Activated naive CD8-positive, alpha-beta T cell treated with anti-CD3 and anti-CD28 coated beads, Interleukin-2, amount 50 U/mL, for 16 hours (primary cell): Measurements from ENCODE around the gene SLC37A1.

Source experiments
- DNase-seq: peaks from one replicate; pipeline ENCODE4 v3.0.0-alpha.2; 2020; ENCODE audit warnings: low read depth, low spot score

SLC37A1 gene

DNA sequence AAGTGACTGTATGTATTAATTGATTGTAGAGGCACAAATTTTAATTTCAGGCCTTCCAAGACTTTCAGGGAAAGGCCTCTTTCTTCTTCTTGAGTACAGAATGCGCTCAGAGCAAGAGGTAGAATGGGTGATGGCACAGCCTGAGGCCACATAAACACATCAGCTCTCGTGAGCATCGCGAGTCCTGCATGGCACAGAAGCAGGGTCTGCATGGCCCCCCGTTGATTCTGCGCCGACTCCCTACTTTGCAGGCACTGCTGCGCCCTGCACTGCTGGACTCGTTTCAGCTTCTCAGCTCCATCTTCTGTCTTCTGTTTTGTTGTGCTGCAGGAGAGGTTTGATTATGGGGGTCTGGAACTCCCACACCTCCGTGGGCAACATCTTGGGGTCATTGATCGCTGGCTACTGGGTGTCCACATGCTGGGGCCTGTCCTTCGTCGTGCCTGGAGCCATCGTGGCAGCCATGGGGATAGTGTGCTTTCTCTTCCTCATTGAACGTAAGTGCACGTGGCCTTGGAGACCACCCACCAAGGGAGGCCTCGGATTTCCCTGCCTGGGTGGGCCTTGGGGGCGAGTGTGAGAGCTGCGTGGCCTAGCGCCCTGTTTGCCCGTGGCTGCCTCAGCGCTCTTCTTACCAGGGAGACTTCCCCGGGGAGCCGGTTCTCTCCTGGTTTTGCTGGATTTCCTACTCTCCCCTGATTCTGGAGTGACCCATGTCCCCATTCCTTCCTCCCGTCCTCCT, 29.6 kb downstream of the SLC37A1 start:
- no peak for DNase-seq

DNA sequence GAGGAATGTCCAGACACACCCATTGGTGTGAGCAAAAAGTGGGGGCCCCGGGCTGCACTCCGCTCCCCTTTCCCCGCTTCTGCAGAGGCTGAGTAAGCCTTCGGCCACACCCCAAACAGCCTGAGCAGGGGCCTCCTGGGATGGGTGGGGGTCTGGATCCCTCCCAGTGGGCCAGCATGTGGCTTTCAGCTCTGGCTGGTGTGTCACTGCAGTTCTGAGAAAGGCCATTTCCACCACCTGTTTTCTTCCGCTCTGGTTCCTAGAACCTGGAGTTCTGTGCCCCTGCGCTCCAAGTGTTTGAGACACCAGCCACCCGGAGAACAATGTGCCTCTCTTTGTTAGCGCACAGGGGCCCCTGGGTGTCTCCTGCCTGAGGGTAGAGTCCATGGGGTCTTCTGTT, 30.9 kb downstream of the SLC37A1 start:
- DNase-seq = no peak

DNA sequence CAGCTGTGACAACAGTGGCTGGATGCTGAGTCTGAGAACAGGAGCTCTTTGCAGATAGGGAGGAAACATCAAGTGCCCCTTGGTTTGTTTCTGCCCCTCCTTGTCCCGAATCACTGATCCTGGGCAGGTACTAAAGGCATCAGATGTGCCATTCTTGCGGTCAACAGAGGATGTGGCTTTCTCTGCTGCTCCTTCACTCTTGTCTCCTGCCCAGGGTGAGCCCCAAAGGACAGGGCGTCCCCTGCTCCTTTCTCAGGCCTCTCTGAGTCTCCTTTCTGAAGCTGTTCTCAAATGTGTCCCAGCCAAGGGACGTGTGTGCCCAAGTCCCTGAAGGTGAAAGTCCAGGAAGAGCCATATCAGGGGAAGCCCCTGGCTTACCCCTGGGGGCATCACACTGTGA, 31.7 kb downstream of the SLC37A1 start:
- no peak for DNase-seq

DNA sequence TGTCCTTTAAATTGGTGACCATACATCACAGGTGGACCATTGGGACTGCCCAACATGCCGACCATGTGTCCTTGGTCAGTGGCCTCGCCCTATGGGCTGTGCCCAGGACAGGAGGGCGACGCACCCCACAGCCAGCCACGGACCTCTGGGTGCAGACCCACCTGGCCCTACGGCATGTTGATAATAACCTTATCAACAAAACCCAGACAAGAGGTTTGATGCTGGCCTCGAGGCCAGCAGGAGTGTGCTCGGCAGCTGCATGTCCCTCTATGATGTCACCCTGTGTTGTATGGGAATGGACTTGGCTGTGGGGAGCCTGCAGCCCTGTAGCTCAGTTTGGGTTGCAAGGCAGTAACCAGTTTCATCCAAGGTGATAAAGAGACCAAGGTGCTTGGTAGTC, 32.1 kb downstream of the SLC37A1 start:
- no peak for DNase-seq

DNA sequence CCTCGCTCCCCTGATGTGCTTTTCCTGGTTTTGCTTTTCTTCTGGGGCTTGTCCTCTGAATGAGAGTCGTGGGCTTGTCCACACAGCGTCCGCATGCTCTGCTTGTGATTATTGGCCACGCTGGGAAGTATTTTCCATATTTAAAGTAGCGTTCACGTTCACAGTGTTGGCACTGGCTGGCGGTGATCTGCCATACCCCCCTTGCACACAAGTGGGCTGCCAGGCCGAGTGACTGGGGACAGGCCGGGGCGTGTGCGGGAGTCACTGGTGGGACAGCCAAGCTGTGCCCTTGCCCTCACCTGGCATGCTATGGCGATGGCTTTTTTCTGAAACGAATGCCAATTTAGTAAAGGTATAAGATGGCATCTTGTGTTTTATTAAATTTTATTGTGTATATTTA, 32.8 kb downstream of the SLC37A1 start:
- DNase-seq = no peak

DNA sequence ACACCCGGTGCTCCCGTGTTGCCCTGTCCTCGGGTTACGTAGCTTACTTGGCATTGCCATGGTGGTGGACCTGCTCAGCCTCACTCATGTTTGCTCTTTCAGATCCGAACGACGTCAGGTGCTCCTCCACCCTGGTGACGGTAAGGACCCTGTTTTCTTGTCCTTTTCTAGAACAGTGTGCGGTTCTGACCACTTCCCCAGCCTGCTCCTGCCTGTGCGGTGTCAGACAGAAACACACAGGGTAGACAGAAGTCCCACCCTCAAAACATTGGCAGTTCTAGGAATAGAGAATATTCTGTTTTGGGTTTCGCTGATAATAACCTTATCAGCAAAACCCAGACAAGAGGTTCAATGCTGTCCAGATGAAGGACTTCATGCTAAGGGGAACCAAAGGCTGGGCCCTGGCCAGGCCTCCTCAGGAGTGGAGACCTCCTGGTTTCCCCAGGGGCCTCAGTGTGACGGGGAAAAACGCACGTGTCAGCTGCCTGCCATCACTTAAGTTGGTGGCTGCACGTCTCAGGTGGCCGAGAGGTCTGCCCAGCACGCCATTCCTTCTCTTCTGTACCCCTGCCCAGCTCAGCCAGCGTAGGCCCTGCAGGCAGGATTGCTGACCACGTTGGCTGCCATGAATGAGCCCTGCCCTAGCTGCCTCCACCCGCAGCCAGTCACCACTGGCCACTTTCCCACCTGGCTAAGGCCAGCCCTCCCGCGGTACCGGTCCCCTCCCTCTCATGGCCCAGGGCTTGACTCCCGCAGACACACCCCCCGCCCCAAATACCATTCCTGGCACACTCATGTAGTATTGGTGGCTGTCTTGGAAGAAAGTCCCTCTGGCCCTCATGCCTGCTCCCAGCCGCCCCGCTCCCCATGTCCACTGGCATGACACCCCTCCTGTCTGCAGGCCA, 33.6 kb downstream of the SLC37A1 start:
- no peak for DNase-seq

DNA sequence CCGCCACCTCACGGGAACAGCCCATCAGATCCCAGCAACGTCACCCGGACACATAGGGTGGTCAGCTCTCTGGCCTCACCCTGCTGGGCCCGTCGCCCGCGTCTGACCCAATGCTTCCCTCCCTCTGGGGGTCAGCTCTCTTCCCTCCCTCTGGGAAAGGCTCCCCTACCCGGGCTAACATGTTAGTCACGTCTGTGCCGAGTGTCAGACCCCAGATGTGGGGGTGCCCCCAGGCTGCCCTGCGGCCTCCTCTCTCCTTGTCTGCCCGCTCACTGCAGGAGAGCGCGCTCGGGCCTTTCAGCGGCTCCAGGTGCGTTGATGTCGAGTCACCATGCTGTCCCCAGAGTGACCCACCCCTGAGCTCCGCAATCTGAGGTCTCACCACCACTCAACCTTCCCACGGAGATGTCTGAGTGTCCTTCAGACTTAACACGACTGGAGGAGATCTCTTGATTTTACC, 34.3 kb downstream of the SLC37A1 start:
- no peak for DNase-seq

DNA sequence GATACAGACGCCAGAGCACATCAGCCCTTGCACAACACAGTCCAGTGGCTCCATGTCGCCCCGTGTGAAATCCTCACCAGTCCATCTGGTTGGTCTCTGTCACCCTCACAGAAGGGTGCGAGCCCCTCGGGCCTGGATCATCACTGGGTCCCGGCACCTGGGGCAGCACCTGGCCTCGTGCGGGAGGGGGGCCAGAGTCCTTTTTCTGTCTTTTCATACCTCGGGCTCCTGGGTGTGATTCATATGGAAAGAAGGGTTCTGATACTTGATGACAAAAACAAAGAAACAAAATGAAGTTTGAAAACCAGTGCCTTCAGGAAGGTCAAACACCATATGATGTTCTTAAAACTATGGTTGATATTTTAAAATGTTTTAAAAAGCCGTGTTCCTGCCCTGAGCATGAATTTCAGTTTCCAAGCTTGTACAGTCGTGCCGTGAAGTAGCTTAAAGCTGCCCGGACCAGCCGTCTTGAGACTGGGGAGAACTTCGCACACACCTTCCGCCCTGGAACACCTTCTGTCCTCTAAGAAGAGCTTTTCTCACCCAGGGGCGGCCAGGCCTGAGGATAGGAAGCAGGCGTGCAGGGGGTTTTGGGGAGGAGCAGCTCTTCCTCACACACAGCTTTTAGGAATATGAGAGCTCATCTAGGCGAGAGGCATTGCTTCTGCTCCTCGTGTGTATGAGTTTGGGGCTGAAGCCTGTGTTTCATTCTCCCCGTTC, 35.2 kb downstream of the SLC37A1 start:
- DNase-seq = no peak

DNA sequence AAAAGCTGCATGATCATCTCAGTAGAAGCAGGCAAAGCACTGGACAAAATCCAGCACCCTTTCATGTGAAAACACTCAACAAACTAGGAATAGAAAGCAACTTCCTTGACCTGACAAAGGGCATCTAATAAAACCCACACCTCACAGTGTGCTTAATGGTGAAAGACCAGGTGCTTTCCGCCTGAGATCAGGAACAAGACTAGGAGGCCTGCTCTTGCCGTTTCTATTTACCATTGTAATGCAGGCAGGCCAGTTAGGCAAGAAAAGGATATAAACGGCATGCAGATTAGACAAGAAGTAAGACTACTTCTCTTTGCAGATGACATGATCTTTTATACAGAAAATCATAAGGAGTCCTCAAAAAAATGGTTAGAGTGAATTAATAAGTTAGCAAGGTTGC, 37.2 kb downstream of the SLC37A1 start:
- no peak for DNase-seq

DNA sequence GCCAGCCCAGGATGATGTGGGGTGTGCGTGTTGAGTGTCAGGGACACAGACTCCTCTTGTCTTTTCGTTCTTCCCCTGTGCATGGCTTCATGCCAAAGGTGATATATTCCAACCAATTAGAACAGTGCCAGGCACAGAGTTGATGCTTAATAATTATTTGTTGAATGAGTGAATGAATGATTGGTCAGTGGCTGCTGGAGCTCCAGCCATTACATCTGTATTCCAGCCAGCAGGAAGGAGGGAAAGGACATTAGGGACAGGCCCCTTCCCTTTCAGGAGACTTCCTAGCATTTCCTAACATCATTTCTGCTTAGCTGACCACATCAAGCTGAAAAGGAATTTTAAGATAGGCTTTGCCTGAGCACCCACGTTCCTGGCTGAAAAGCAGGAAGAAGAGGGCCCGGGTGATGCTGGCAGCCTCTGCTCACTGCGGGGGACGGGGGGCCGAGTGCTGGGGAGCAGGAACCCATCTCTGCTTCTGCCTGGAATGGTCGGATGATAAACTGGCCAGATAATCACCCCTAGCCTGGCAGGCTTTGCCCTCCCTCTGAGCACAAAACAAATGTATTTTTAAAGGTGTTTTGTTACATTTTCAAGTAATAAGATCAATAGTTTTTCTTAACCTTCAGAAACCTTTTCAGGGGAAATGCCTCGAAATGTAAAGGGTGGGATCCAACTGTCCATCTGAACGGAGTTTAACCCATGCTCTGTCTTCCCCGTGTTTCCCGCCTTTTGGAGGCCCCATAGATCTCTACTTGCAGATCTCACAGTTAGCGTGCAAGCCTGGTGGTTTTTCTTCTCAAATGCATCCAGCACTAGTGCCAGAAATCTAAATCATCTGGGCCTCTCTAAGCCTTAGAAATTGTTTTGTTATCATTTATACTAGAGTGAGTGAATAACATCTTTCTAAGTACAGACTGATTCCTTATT, 39.0 kb downstream of the SLC37A1 start:
- DNase-seq = no peak

DNA sequence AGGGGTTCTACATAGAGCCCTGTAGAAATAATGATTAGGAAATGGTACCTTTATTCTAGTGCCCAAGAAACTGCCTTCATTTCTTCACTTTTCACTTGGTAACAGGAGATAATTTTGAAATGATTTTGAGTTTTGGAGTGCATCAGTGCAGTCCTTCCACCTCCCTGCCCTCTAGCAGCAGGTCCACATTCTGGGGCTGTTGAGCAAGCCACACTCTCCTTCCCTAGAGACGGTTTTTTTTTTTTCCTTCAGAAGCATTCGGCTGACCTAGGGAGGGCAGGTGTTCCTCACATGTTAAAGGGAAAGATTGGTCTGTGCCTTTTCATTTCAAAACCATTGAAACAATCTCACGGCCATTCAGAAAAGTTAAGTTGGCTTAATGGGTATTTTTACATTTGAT, 39.8 kb downstream of the SLC37A1 start:
- no peak for DNase-seq

DNA sequence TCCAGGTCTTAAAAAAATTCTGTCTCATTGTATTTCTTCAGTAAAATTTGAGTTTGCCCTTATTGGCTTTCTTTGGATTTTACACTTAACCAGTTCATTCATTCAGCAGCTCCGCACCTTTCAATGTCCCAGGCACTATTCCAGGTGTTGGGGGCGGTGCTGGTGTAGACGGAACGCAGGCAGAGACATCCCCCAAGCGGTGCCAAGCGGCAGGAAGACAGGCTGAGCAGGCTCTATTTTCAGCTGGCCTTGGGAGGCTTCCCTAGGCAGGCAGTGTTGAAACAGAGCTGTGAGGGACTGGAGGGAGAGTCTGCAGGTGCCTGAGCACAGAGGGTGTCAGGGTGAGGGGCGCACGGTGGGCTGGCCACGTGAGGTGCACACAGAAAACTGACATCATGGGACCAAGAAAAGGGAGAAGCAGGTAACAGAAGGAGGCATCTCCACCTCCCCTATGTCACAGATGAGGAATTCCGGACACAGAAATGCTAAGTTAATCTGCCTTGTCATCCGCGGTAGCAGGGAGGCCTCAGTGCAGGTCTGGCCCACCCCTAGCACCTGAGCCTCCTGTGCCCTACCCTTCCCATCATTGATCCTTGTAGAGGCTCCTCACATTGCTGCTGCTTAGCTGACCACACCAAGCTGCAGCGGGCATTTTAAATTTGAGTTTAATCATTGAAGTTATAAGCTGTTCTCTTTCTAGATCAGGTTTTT, 40.8 kb downstream of the SLC37A1 start:
- DNase-seq = no peak

DNA sequence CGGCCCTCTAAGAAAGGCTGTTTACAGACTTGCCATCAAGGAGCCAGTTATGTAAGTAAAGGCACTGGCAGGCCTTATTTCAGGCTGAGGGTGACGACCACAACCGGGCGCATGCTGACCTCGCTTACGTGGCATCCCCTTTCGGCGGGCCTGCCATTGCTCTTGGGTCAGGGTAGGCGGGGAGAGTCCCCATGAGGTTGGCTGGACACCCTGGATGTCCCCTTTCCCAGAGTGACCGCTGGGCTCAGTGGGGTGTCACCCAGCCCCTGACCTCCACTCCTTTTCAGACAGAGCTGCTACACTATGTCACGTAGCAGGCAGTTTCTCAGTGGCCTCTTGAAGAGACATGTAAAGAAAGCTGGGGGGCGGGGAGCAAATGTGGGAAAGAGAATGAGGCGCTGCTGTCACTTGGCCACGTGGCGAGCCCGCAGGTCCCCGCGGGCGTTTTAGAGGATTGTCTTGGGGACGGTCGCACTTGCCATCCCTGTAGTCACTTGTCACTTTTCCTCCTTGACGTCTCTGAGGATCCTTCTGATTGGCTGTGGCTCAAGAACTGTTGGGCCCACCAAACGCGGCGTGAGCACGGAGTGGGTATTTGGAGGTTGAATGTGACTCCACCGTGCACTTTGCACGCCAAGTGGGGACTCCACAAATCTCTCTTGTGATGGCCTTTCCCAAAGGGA, 42.2 kb downstream of the SLC37A1 start:
- no peak for DNase-seq

DNA sequence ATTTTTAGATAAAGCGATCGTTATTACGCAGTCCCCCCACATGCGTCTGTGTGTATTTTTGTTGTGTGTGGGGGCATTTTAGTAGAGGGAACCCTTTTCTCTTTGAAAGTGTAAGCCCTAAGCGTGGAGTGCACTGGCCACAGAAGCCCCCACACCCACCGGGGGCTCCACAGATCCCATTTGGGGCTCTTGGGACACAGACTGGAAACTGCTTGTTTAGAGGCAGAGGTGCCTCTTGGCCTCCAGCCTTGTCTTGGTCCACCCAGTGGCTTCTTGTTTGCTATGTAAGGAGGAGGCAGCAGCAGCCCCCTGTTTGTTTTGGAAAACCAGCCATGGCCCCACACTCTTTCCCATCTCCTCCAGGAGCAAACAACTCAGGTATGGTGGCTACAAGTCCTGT, 42.8 kb downstream of the SLC37A1 start:
- DNase-seq = no peak

DNA sequence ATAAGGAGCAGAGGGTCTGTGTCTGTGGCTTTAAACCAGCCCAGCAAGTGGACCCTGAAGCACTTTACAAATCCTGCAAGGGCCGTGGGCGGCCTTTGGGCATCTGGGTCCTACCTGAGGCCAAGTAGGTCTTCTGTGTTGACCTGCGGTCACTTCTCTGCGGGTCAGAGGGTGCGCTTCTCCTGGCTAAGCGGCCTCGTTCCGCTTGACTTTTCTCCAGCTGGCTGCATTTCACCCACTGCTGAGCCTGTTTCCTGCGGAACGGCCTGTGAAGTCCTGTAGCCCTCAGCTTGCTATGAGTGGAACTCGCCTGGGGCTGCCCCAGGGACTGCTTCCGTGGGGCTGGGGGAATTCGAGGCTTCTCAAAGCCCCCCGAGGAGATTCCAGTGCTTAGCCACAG, 43.3 kb downstream of the SLC37A1 start:
- DNase-seq = no peak

DNA sequence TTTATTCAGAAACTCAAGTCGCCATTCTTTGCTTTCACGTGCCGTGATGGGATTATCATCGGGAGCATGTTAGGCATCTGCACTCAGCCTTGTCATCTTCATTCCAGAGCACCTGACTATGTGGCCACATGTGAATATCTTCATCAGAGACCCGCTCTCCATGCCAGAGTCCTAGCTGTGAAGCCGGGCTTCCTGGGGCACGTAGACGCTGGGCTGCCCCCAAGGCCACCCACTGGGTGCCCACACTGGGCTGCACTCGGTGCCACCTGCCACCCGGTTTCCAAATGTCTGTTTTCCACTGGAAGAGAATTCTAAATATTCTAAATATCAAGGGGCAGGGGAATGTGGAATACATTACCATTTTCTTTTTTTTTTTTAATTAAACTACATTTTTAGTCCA, 43.8 kb downstream of the SLC37A1 start:
- DNase-seq = no peak

DNA sequence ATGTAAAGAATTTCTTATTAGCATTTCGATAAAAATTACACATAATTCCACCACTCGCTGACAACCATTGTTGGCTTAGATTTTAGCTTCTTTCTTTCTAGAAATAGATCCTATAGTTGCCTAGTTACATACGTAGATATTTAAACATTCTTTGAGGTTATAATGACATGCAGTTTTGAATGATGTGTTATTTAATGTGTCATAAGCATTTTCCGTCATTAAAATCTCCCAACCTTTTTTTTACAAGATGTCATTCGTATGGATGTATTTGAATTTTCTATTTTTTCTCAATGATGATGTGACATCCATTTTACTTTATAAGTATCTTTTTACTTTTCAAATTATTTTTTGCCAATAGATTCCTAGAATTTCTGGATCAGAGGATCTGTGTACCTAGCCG, 44.7 kb downstream of the SLC37A1 start:
- no peak for DNase-seq

DNA sequence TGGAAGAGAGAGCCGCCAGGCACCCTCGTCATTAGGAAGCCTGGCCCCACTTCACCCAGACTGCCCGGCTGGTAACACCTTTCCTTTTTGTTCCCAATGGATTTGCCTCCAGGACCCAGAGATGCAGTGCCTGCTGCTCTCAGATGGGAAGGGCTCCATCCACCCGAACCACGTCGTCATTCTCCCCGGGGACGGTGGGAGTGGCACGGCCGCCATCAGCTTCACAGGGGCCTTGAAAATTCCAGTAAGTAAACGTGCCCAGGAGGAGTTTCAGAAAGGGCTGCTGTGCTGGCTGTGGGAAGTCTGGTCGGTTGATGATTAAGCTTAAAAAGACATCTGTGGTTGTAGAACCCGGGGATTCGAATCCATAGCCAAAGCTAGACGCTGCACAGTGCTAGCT, 45.2 kb downstream of the SLC37A1 start:
- no peak for DNase-seq

DNA sequence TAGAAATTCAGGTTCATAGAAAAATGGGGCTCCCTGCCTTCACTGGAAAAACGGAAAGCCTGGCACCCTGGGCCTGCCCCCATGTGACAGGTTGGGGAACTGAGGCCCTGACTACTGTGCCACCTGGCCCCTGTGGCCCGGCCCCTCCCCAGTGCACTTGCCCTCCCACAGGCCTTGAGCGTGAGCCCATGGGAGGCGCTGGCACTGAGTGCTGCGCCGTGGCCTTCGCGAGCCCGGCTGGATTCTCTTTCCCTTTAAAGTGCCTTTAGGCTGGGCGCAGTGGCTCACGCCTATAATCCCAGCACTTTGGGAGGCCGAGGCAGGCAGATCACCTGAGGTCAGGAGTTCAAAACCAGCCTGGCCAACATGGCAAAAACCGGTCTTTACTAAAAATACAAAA, 45.7 kb downstream of the SLC37A1 start:
- DNase-seq = no peak
